GM19035 (cell line): ENCODE measurements around the gene PARP4.
"Not testable (repeated sequence)": the region's sequence is repeated elsewhere in the genome, so short reads cannot be mapped to it uniquely, and the experiment has no call there.

Experiments used
- ATAC-seq: cut with Tn5 transposase; IDR thresholded peaks from one replicate; pipeline ENCODE4 v1.9.1; 2021; ENCODE audit not compliant: unreplicated experiment

The PARP4 gene

GRCh38 chr13:24512197-24512907, at the start of gene PARP4:
Gene PARP4, minus strand, starts transcription at chr13:24512778. Its CDS starts 9,002 bp downstream, at chr13:24503776.
- ATAC-seq = peak; percentile 80

- not testable (repeated sequence) for ATAC-seq
Observed at GRCh38 chr13:24560579-24561187, 48.1 kb upstream of the PARP4 start.

DNA sequence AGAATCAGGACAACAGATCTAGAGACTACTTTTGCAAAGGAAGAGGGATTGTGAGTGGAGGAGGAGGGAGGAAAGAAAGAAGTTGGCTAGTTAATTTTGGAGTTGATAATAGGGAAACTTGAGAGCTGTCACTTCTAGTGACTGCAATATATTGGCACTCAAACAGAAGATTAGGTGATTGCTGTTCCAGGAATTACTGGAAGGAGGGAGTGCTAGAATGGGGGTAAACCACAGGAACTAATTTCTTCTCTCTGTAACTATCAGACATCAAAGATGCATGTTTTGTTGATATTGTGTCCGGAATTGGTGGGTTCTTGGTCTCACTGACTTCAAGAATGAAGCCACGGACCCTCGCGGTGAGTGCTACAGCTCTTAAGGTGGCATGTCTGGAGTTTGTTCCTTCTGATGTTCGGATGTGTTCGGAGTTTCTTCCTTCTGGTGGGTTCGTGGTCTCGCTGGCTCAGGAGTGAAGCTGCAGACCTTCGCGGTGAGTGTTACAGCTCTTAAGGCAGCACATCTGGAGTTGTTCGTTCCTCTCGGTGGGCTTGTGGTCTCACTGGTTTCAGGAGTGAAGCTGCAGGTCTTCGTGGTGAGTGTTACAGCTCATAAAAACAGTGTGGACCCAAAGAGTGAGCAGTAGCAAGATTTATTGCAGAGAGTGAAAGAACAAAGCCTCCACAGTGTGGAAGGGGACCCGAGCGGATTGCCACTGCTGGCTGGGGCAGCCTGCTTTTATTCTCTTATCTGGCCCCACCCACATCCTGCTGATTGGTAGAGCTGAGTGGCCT, 47.0 kb upstream of the PARP4 start:
- ATAC-seq = not testable (repeated sequence)

- ATAC-seq = no peak
Observed at GRCh38 chr13:24557081-24557480, 44.5 kb upstream of the PARP4 start.

DNA sequence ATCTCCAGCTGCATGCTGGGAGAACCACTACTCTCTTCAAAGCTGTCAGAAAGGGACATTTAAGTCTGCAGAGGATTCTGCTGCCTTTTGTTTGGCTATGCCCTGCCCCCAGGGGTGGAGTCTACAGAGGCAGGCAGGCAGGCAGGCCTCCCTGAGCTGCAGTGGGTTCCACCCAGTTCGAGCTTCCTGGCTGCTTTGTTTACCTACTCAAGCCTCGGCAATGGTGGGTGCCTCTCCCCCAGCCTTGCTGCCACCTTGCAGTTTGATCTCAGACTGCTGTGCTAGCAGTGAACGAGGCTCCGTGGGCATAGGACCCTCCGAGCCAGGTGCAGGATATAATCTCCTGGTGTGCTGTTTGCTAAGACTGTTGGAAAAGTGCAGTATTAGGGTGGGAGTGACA, 41.3 kb upstream of the PARP4 start:
- ATAC-seq = not testable (repeated sequence)

DNA sequence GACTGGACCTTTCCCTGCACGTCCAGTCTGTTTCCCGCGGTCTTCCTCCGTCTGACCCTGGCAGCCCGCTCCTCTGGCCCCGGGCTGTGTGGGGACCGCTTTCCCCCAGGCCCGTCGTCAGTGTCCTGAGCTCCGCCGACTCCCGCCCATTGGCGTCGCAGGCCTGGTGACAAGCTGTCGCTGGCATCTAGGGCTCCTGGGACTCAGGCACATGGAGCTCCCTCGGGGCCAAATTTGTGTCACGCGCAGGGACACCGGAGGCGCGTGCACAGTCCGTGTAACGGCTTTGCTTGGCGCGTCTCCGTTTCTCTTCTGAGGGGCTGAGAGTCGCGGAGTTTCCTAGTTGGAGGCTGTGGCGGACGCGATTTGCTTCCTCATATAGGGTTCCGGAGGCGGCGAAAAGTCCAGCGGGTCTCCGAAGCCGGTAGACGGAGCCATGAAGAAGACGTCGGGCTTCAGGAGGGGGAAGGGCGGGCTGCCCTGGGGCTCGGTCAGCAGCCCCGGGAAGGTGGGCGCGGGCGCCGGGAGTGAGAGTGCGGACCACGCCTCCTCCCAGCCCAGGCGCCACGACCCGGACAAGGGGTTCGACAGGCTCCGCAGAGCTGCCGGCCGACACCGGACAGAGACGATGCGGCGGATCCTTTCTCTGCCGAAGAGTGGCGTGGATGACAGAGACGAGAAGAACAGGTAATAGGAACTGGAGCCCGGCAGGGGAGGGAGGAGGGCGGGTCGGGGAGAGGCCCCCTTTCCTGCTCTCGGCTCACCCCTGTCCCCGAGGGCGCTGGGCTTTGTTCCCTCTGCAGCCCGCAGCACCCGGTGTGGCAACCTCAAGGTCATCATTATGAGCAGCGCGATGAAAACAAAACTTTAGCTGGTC, 29.1 kb upstream of the PARP4 start:
- ATAC-seq = not testable (repeated sequence)

DNA sequence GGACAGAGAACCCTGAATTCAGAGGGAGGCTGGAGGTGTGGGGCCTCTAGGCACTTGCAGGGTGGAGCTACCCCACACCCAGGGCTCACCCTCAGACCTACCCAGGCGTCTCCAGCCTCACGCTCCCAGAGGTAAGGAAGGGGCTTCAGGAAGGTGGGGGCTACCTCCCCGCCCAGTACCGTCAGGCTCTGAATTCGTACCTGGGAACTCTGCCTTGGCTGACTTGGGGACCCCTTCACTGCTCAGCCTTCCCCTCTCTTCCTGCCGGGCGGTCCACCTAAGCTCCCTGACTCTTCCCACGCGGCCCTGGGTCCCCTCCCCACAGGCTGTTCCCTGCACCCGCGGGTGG, 28.5 kb upstream of the PARP4 start:
- no peak for ATAC-seq

DNA sequence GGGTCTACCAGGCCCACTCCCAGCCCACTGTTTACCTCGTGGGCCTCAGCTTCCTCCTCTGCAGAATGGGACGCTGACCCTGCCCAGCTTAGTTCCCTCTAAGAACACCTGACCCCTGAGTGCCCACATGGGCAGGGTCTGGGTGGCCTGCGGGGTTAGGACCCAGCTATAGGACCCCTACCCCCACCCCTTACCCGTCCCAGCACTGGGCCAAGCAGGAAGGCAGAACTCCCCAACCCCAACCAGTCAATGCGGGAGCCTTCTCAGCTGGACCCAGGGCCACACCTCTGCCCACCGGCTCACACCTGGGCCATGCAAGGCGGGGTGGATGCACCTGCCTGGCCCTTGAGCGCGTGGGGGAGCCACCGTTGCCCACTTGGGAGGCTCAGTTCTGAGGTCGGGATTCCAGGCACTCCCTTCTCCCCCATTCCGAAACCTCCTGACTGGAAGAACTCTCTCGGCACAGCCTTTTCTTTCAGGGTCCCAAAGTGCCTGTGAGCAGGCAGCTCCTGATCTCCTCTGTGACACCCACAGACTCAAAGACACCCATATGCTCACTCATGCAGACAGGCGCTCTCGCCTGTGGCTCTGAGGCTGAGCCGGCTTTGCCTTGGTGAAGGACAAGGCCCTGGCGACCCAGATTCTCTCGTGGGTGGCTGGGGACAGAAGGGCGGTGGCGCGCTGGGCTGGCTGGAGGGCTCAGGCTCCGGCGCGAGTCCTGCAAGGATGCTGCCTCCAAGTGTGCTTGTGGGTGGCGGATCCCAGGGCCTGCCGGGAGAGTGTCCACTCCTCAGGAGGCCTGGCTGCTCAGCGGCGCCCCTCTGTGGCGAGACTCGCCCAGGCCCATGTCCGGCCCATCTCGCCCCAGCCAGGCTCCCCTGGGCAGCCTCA, 27.9 kb upstream of the PARP4 start:
- no peak for ATAC-seq

GRCh38 chr13:24539500-24540165, 27.1 kb upstream of the PARP4 start:
- ATAC-seq = no peak

DNA sequence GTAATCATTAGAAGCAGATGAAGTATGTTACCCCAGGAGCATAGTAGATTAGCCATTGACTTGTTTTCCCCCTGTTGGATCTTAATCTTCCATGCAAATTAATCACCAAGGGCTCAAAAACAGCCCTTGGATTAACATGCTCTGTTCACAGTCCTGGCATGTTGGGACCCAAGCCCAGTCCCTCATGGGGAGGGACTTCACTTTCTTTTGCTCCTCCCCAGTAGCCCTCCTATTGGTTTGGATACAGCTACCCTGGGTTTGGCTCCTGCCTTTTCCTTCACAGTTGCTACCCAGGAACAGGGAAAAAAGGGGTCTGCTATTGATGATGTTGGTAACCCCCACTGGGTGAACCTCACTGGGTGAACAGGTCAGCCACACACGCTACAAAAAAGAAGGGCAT, 16.9 kb upstream of the PARP4 start:
- no peak for ATAC-seq

DNA sequence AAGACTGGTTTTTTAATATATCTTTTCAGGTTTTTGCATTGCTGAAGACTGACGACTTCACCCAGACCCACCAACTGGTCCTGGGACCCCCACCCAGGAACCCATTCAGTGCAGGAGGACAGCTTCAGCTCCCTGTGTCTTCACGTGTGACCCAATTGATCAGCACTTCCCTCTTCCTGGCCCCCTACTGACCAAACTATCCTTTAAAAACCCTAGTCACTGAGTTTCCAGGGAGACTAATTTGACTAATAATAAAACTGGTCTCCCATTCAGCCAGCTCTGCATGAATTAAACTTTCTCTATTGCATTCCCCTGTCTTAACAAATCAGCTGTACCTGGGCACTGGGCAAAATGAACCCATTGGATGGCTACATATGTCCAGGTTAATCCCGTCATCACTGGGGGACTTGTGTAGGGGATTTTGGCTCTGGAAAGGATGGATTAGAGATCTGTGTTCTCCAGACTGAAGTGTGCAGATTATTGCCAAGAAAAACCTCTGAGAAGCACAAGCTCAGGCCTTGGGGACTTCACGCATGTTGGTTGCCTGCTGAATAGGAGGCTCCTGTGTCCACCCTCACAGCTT, 16.3 kb upstream of the PARP4 start:
- no peak for ATAC-seq

DNA sequence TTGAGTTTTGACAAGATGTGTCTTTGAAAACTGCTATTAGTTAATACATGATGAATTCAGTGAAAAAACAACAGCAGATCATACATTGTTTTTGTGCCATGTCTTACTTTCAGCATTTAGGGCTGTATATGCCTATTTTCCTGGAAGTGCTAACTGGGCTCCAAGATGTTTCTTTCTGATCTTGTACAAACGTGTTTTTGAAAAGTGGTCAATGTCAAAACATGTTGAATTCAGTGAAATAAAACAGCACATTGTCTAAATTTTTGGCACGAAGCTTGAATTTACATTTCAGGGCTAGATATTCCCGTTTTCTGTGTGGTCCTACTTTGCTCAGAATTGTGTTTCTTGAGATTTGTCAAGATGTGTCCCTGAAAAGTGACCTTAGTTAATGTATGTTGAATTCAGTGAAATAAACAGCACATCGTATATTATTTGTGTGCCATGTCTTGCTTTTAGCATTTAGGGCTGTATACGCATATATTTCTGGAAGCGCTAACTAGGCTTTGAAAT, 14.7 kb upstream of the PARP4 start:
- no peak for ATAC-seq

DNA sequence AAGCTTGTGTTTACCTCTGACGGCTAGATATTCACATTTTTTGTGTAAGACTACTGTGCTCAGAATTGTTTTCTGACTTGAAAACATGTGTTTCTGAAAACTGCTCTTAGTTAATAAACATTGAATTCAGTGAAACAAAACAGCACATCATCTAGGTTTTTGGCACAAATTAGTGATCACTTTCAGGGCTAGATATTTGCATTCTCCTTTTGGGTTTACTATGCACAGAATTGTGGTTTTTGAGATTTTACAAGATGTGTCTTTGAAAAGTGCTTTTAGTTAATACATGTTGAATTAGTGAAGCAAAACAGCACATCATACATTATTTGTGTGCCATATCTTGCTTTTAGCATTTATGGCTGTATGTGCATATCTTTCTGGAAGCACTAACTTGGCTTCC, 8.2 kb upstream of the PARP4 start:
- no peak for ATAC-seq

- no peak for ATAC-seq
Observed at GRCh38 chr13:24516919-24517318, 4.3 kb upstream of the PARP4 start.

DNA sequence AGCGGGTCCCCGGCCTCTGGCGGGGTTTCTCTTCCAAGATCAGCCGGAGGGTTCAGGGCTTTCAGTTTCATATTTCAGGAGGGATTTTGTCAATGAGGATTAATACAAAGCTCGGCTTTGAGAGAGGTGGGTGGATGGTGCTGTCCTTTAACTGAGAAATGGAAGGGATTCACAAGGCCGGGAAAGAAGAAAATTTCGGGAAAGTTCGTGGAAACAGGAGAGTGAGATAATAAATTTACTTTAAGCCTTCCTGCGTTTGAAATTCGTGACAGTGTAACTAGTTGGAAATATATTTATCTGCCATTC, 283 bp upstream of the PARP4 start:
- no peak for ATAC-seq

- no peak for ATAC-seq
Observed at GRCh38 chr13:24511816-24512196, 772 bp downstream of the PARP4 start.

DNA sequence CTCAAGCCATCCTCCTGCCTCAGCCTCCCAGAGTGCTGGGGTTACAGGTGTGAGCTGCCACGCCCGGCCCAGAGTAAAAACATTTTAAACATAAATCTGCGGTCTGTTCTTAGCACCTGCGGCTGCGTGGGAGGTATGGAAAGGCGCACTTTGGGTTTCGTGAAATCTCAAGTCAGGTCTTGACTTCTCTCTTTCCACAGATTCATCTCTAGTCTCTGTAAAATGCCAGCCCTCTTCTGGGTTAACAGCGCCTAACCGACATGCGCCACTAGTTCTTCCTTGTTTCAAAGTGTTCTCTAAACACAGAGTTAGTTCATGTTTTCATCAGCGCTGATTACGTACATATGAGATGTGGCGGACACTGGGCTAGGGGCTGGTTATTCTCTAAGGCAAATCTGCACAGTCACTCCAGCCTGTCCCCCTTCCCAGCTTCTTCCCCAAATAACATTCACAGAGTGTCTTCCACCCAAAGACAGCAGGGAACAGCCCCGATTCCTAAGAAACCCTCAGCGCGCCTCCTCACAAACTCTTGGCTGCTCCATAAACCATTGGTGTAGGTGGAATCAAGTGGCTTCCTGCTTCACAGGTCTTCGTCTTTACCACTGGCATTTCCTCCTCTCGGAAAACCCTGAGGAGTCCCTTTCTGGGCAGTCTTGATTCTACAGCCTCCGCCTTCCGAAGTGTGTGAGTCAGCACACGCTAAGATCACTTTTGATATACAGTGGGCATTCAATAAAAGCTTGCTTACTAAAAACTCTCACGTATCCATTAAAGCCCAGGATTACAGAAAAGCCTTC, 1.4 kb downstream of the PARP4 start:
- peak; percentile 42 for ATAC-seq

- no peak for ATAC-seq
Observed at GRCh38 chr13:24506698-24507335, 5.8 kb downstream of the PARP4 start.
